Mesothelial cell of epicardium (in vitro differentiated cells): ENCODE results near the gene PPL. TPM values are rescaled to one million over a fixed set of nuclear protein-coding genes. Genes with fewer than 3 reads are reported as not detected.
A peak's percentile ranks its signal among the peaks of the same experiment; 100 is the strongest.

Experiments used
- DNase-seq, 2 experiments: peaks; one replicate each; pipeline ENCODE4 v3.0.0; 2021; ENCODE audit warnings: low spot score in 2 of 2; ENCODE audit not compliant: unreplicated experiment in 2 of 2
- H3K27ac Mint-ChIP-seq: 2 replicates; pipeline ENCODE4 v1.8.0; 2021; ENCODE audit warnings: mixed read lengths
- H3K27me3 Mint-ChIP-seq: 2 replicates; pipeline ENCODE4 v1.8.0; 2021; ENCODE audit warnings: low read depth, mixed read lengths
- H3K36me3 Mint-ChIP-seq: 2 replicates; pipeline ENCODE4 v1.8.0; 2021; ENCODE audit warnings: mixed read lengths
- H3K4me1 Mint-ChIP-seq: 2 replicates; pipeline ENCODE4 v1.8.0; 2021; ENCODE audit warnings: mixed read lengths
- H3K4me3 Mint-ChIP-seq: 2 replicates; pipeline ENCODE4 v1.8.0; 2021; ENCODE audit warnings: mild to moderate bottlenecking, moderate library complexity, mixed read lengths
- H3K9me3 Mint-ChIP-seq: 2 replicates; pipeline ENCODE4 v1.8.0; 2021; ENCODE audit warnings: mixed read lengths
- CTCF ChIP-seq: fragments of 200-600 bp; sonication (generic); IDR thresholded peaks from one replicate; pipeline ENCODE4 v1.5.0; 2021; ENCODE audit warnings: antibody characterized with exemption; ENCODE audit not compliant: unreplicated experiment
- total RNA-seq: library from RNA; stranded (reverse); gene quantifications from 3 replicates; pipeline ENCODE4 v1.2.1, GENCODE V29; 2021

The PPL gene
- total RNA-seq, 1 donor from 2014 or later = 36.8 TPM

- H3K9me3 Mint-ChIP-seq = no peaks in the 10 kb centered on the region
These were observed 25.8 kb upstream of the PPL start for GRCh38 chr16:4962716-4963115.

GRCh38 chr16:4960579-4960978 lies 23.6 kb upstream of the PPL start:
- Mint-ChIP-seq H3K36me3 (no peaks in the 10 kb centered on the region), H3K9me3 (no peaks in the 10 kb centered on the region), H3K4me1 (peaks cover 15% of the 10 kb centered on the region), H3K27me3 (peaks cover 40% of the 10 kb centered on the region), H3K4me3 (no peak overlapping the region), H3K27ac (no peak overlapping the region)
- no peak for DNase-seq
- TF ChIP-seq CTCF = no peak

More at GRCh38 chr16:4962716-4963115, 25.8 kb upstream of the PPL start:
- Mint-ChIP-seq H3K4me1 (peaks cover 9% of the 10 kb centered on the region), H3K27me3 (peaks cover 36% of the 10 kb centered on the region), H3K27ac (no peak overlapping the region), H3K36me3 (no peaks in the 10 kb centered on the region), H3K4me3 (no peak overlapping the region)
- no peak for DNase-seq
- no peak for TF ChIP-seq CTCF

- Mint-ChIP-seq H3K27ac (no peak overlapping the region), H3K4me3 (peak overlapping the region; percentile 57), H3K36me3 (no peaks in the 10 kb centered on the region), H3K9me3 (no peaks in the 10 kb centered on the region), H3K27me3 (peaks cover 40% of the 10 kb centered on the region), H3K4me1 (peaks cover 15% of the 10 kb centered on the region)
- DNase-seq = no peak
- TF ChIP-seq CTCF = no peak
These were observed 21.8 kb upstream of the PPL start for GRCh38 chr16:4958510-4959438.

- Mint-ChIP-seq H3K4me1 (peaks cover 15% of the 10 kb centered on the region), H3K27me3 (peaks cover 38% of the 10 kb centered on the region), H3K9me3 (no peaks in the 10 kb centered on the region), H3K4me3 (peak within 1 kb of the TSS; percentile 71), H3K36me3 (no peaks in the 10 kb centered on the region), H3K27ac (peak within 1 kb of the TSS; percentile 84)
- no peak for TF ChIP-seq CTCF
- peak; percentile 95 to 96 for DNase-seq
These were observed 21.0 kb upstream of the PPL start, which contains the start of gene SEC14L5 for GRCh38 chr16:4957720-4958509. SEC14L5 (plus strand) TSS chr16:4958330; CDS start chr16:4959324, 994 bp downstream.

GRCh38 chr16:4957420-4957719 lies 20.4 kb upstream of the PPL start:
- DNase-seq = no peak
- Mint-ChIP-seq H3K36me3 (no peaks in the 10 kb centered on the region), H3K27ac (peak overlapping the region; percentile 84), H3K9me3 (no peaks in the 10 kb centered on the region), H3K4me1 (peaks cover 15% of the 10 kb centered on the region), H3K4me3 (peak overlapping the region; percentile 71), H3K27me3 (peaks cover 35% of the 10 kb centered on the region)
- no peak for TF ChIP-seq CTCF
